Liver (tissue), 3 donors: Measurements from ENCODE around the gene TADA3.

Experiments
- CTCF ChIP-seq: fragments of 150-350 bp; IDR thresholded peaks from 2 replicates; pipeline ENCODE4 v1.5.1; 2017; ENCODE audit warnings: improper control_type of control experiment, low read depth, low read length; ENCODE audit not compliant: missing input control
- FOXA2 ChIP-seq: IDR thresholded peaks from 2 replicates; pipeline ENCODE4 v1.6.1; 2016; ENCODE audit warnings: antibody characterized with exemption
- HNF4A ChIP-seq, 2 donors: conservative IDR thresholded peaks; 2 replicates each; pipeline ENCODE4 v1.6.1; 2016; ENCODE audit warnings: antibody characterized with exemption in 2 of 2, mild to moderate bottlenecking in 2 of 2
- RAD21 ChIP-seq, 2 donors: IDR thresholded peaks; 2 replicates each; pipeline ENCODE4 v1.6.1; 2016; ENCODE audit warnings: antibody characterized with exemption in 2 of 2, mild to moderate bottlenecking in 2 of 2
- REST ChIP-seq: IDR thresholded peaks from 2 replicates; pipeline ENCODE4 v1.6.1; 2016; ENCODE audit warnings: antibody characterized with exemption, mild to moderate bottlenecking
- SP1 ChIP-seq: IDR thresholded peaks from 2 replicates; pipeline ENCODE4 v1.6.1; 2018; ENCODE audit warnings: antibody characterized with exemption, mild to moderate bottlenecking
- donor health status: healthy.
- donor health status: healthy.

- TF ChIP-seq CTCF: no peak
- no peak for TF ChIP-seq FOXA2
- no peak for TF ChIP-seq REST
- TF ChIP-seq SP1: no peak
- no peak for TF ChIP-seq HNF4A (conservative IDR thresholded peaks at IDR 0.05)
- TF ChIP-seq RAD21 (IDR thresholded peaks at IDR 0.05): no peak
These were observed 12.4 kb downstream of the TADA3 start for GRCh38 chr3:9779721-9780457.
